NB4 (cell line): ENCODE measurements around the gene ZNF141.

Source experiments
- MYC ChIP-seq: IDR thresholded peaks from 2 replicates; pipeline ENCODE4 v1.6.1; 2011; ENCODE audit warnings: low read depth, low read length
- POLR2A ChIP-seq: IDR thresholded peaks from 2 replicates; pipeline ENCODE4 v1.6.1; 2011; ENCODE audit warnings: mild to moderate bottlenecking; ENCODE audit not compliant: insufficient read length; ENCODE audit errors: extremely low read depth
- TF ChIP-seq, protein P1 (sequence below): IDR thresholded peaks from one replicate; pipeline ENCODE4 v1.5.1; 2012; ENCODE audit warnings: low read depth, low read length

DNA sequence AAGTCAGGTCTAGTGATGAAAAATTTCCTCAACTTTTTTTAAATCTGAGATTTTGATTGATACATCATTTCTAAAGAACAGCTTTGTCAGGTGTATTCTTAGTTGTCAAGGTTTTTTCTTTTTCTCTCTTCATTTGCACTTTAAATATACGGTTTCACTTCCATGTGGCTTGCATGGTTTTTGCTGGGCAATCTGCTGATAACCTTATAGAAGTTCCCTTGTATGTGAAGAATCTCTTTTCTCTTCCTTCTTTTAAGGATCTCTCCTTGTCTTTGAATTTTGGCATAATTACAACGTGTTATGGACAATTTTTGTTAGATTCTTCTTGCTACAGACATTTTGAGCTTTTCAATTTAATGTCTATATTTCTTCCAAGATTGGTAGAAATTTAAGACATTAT lies 85.0 kb downstream of the ZNF141 start:
- no peak for TF ChIP-seq POLR2A
- TF ChIP-seq, protein P1, sequence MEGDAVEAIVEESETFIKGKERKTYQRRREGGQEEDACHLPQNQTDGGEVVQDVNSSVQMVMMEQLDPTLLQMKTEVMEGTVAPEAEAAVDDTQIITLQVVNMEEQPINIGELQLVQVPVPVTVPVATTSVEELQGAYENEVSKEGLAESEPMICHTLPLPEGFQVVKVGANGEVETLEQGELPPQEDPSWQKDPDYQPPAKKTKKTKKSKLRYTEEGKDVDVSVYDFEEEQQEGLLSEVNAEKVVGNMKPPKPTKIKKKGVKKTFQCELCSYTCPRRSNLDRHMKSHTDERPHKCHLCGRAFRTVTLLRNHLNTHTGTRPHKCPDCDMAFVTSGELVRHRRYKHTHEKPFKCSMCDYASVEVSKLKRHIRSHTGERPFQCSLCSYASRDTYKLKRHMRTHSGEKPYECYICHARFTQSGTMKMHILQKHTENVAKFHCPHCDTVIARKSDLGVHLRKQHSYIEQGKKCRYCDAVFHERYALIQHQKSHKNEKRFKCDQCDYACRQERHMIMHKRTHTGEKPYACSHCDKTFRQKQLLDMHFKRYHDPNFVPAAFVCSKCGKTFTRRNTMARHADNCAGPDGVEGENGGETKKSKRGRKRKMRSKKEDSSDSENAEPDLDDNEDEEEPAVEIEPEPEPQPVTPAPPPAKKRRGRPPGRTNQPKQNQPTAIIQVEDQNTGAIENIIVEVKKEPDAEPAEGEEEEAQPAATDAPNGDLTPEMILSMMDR = no peak
- no peak for TF ChIP-seq MYC
